Measurements from ENCODE around the gene TJP1. TPM values are rescaled to one million over a fixed set of nuclear protein-coding genes. Genes with fewer than 3 reads are reported as not detected.

Gene TJP1
- total and polyA plus RNA-seq, 9 of the 15 experiments (the other 6 are each of a cell fraction or from before 2014, with no cell fraction given) = 9.1 to 39.3 (median 28.0) TPM

GRCh38 chr15:29838352-29839010, 16.2 kb upstream of the TJP1 start:
- H3K4me2 ChIP-seq (ENCODE audit: insufficient read depth, low read length) = no peak overlapping the region
- H3K9ac ChIP-seq (ENCODE audit: insufficient read depth in 1 of 2, low read depth in 2 of 2, low read length in 2 of 2) = no peak overlapping the region
- intact Hi-C loops (cut with micrococcal nuclease) (no loop called here), in situ Hi-C loops (cut with MboI) (no loop called here)
- H3K27me3 ChIP-seq (ENCODE audit: control insufficient read depth in 2 of 2, insufficient read depth in 2 of 2, low read length in 2 of 2) = peaks cover 10 to 30% of the 10 kb centered on the region in 2 experiments
- H2AFZ ChIP-seq (ENCODE audit: low read depth, low read length) = no peak overlapping the region
- FAIRE-seq (no peak), DNase-seq (ENCODE audit: extremely low read depth in 1 of 4, low spot score in 3 of 4) (no peak), ATAC-seq (no peak)
- H3K79me2 ChIP-seq (ENCODE audit: control insufficient read depth, insufficient read depth, low read length) = no peaks in the 10 kb centered on the region
- H3K4me1 ChIP-seq (replicated peaks in 1 of 2; ENCODE audit: control insufficient read depth in 2 of 2, insufficient read depth in 2 of 2, low read length in 2 of 2) = no peaks in the 10 kb centered on the region
- CTCF ChIA-PET (ENCODE audit: low intra/inter-chr PET ratio) = no interaction called here
- no TSS peak for BruUV-seq (replicated peaks)
- H3K9me3 ChIP-seq (replicated peaks; ENCODE audit: control insufficient read depth, insufficient read depth, low read depth, low read length) = no peaks in the 10 kb centered on the region
- H3K9me1 ChIP-seq (ENCODE audit: control insufficient read depth, insufficient read depth, low read length) = no peaks in the 10 kb centered on the region
- no peak for TF ChIP-seq UBTF (IDR thresholded peaks at IDR 0.05; ENCODE audit: borderline replicate concordance in 1 of 2, low read depth in 2 of 2, low read length in 2 of 2)
- no peak for TF ChIP-seq PREB (CRISPR knock-in tag; IDR thresholded peaks at IDR 0.05)
- TF ChIP-seq CBX5 (IDR thresholded peaks at IDR 0.05; ENCODE audit: borderline replicate concordance, low read depth) = no peak
- TF ChIP-seq THRAP3 (IDR thresholded peaks at IDR 0.05; ENCODE audit: borderline replicate concordance) = no peak
- TF ChIP-seq MEIS2 (IDR thresholded peaks at IDR 0.05; ENCODE audit: partially characterized antibody) = no peak
- TF ChIP-seq PYGO2 (tag; IDR thresholded peaks at IDR 0.05) = no peak
- TF ChIP-seq MYBL2 (IDR thresholded peaks at IDR 0.05; ENCODE audit: low read depth) = no peak
- TF ChIP-seq MYBL2 (CRISPR knock-in tag; IDR thresholded peaks at IDR 0.05; ENCODE audit: borderline replicate concordance) = no peak
- TF ChIP-seq EP400 (IDR thresholded peaks at IDR 0.05) = no peak
- H3K27ac ChIP-seq (ENCODE audit: extremely low read depth, low read depth, low read length) = no peak overlapping the region
- POLR2A ChIA-PET = no interaction called here
- WGBS (ENCODE audit: insufficient coverage, low coverage, missing lambda C conversion rate) = 0% methylated on average over 3 of the region's 3 CpGs
- H4K20me1 ChIP-seq (replicated peaks; ENCODE audit: control insufficient read depth, insufficient read depth, low read length) = no peaks in the 10 kb centered on the region
- H3K4me3 ChIP-seq = no peak overlapping the region
- no peaks in the 10 kb centered on the region for H3K36me3 ChIP-seq (ENCODE audit: control insufficient read depth, insufficient read depth, low read length)
